ENCODE measurements around the gene RNF26.

The RNF26 gene

DNA sequence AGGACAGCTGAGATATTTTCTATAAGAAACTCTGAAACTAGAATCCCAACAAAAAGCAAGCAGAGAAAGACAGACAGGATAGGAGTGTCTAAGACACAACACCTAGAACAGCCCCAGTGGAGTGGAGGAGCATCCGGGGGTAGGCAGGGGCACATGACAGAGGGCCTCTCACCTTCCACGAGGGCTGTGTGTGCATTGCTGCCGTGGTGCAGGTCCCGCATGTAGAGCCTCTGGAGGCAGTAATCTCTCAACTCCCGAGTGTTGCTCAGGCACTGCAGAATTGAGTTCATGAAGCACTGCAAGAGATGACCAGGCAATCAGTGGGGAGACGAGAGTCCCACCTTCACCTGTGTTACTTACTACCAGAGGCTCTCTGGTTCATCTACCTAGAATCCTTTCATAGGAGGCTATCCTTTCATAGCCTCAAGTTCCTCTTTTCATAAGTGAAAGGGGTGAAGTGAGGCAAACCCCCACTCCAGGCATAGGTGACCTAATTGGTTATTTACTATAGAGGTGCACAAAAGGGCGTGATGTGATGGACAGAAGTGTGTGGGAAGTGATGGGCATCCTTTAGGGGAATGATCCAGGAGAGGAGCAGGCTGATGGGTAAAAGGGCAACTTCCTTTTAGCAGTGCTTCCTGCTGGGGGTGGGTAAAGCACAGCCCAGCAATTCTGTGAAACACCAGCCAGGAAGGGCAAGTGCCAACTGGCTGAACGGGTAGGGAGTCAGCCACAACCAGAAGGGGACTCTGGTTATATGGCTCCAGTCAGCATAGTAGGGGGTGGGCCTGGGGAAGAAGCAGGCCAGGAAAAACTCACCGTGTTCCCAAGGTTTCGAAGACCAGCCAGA, 25.3 kb downstream of the RNF26 start:
- Mint-ChIP-seq H3K27me3 (peaks cover 89% of the 10 kb centered on the region), H3K36me3 (no peaks in the 10 kb centered on the region), H3K4me1 (peaks cover 26% of the 10 kb centered on the region), H3K27ac (no peak overlapping the region), H3K4me3 (no peak overlapping the region), H3K9me3 (no peaks in the 10 kb centered on the region)
- no peak for DNase-seq
- CTCF ChIA-PET = interaction anchor here (2.3 to 4.8 kb wide), 3 partner anchors 14 to 115 kb away, joined by 16 to 184 read pairs (median 18); partner anchors contain the start of gene USP2

DNA sequence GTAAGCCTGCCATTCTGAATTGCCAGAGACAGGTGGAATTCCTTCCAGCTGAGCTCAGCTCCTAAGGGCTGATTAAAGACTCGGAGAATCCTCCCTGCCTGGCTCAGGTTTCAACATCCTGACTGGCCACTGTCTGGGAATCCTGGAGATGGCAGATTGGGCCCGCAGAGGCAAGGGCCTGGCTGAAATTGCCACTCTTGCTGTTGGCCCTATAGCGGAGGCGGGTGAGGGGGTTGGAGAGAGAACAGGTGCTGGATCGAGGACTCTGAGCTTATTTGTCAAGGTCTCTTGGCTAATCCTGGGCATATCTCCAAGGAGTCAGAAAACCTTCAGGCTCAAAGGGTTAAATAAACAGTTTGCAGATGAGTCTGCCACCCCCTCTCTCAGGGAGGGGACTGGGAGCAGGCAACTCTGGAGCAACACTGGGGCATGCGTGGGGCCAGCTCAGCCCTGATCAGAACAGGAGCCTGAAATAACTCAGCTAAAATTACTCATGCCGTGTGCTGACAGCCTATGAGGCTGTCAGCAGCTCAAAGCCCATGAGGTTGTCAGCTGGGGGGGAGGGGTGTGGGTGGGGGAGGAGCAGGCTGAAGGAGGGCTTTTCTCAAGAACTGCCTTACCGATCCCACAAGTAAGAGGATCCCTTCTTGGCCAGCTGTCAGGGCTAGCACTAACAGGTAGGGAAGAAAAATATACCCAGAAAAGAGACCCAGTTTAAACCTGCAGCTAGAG, 26.9 kb downstream of the RNF26 start:
- DNase-seq = no peak

GRCh38 chr11:119361941-119362725, 27.8 kb downstream of the RNF26 start:
- H3K4me3 Mint-ChIP-seq = no peak overlapping the region
- peaks cover 91% of the 10 kb centered on the region for H3K27me3 Mint-ChIP-seq
- no peaks in the 10 kb centered on the region for H3K9me3 Mint-ChIP-seq
- H3K4me1 Mint-ChIP-seq = peaks cover 17% of the 10 kb centered on the region
- H3K36me3 Mint-ChIP-seq = no peaks in the 10 kb centered on the region
- no peak overlapping the region for H3K27ac Mint-ChIP-seq
- DNase-seq = no peak
- CTCF ChIA-PET = interaction anchor here (1.3 to 3.9 kb wide), 6 partner anchors 9 to 112 kb away, joined by 4 to 18 read pairs (median 8); partner anchors contain the start of gene USP2

More for the DNA sequence above, 26.9 kb downstream of the RNF26 start:
- Mint-ChIP-seq H3K27ac (no peak overlapping the region), H3K4me3 (no peak overlapping the region), H3K27me3 (peaks cover 91% of the 10 kb centered on the region), H3K4me1 (peaks cover 21% of the 10 kb centered on the region), H3K9me3 (no peaks in the 10 kb centered on the region), H3K36me3 (no peaks in the 10 kb centered on the region)
- CTCF ChIA-PET = interaction anchor here (1.3 to 3.9 kb wide), 5 partner anchors 10 to 113 kb away, joined by 4 to 18 read pairs (median 8); partner anchors contain the start of gene USP2

GRCh38 chr11:119362741-119363080, 28.4 kb downstream of the RNF26 start:
- Mint-ChIP-seq H3K27me3 (peaks cover 91% of the 10 kb centered on the region), H3K9me3 (no peaks in the 10 kb centered on the region), H3K27ac (no peak overlapping the region), H3K4me1 (peaks cover 17% of the 10 kb centered on the region), H3K4me3 (peak overlapping the region; percentile 31), H3K36me3 (no peaks in the 10 kb centered on the region)
- no peak for DNase-seq
- CTCF ChIA-PET = interaction anchor here (1.3 to 3.9 kb wide), 5 partner anchors 8 to 112 kb away, joined by 4 to 18 read pairs (median 8); partner anchors contain the start of gene USP2

DNA sequence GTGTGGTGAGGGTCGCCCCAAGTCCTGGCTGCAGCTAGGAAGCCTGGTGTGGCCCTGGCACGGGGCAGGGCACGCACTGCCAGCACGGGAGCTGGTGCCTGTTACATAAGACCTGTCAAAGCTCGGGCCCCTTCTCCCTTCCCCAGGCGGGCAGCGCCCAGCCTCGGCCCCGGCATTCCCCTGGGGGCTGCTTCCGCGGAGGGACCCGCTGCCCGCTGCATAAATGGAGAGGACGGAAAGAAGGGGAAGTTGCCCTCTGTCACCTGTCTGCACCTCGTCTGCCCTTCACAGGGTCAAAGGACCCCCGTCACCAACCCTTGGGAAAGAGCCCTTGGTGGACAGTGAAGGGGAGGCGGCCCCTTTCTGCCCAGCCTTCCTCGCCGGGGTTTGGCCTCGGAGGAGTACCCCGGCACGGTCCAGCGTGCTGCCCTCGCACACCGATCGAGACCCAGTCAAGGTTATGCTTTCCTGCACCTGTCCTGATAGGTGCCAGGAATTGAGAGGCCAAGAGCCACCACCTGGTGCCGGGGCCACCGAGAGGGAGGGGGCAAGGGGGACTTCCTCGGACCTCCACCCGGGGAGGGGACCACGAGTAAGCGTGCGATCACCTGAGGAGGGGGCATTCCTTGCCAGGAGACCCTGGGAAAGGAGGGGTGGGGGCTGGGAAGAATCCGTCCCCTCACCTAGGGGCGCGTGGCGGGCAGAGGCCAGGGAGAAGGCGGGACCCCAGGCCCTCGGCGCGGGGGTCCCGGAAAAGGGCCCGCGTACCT, 28.9 kb downstream of the RNF26 start:
- CTCF ChIA-PET = interaction anchor here (1.3 to 3.9 kb wide), 4 partner anchors 8 to 111 kb away, joined by 4 to 18 read pairs (median 6); no protein-coding TSS in a partner anchor
- Mint-ChIP-seq H3K36me3 (no peaks in the 10 kb centered on the region), H3K27me3 (peaks cover 91% of the 10 kb centered on the region), H3K4me1 (peaks cover 17% of the 10 kb centered on the region), H3K27ac (no peak overlapping the region), H3K9me3 (no peaks in the 10 kb centered on the region), H3K4me3 (peak overlapping the region; percentile 31)
- DNase-seq = no peak

GRCh38 chr11:119363851-119364590, 29.7 kb downstream of the RNF26 start:
- CTCF ChIA-PET = interaction anchor here (0.9 to 1.7 kb wide), 5 partner anchors 8 to 26 kb away, joined by 3 to 12 read pairs (median 7); partner anchors contain the start of gene USP2
- Mint-ChIP-seq H3K9me3 (no peaks in the 10 kb centered on the region), H3K27me3 (peaks cover 90% of the 10 kb centered on the region), H3K4me3 (peak overlapping the region; percentile 66), H3K27ac (no peak overlapping the region), H3K36me3 (no peaks in the 10 kb centered on the region), H3K4me1 (peaks cover 17% of the 10 kb centered on the region)
- peak; percentile 67 for DNase-seq

DNA sequence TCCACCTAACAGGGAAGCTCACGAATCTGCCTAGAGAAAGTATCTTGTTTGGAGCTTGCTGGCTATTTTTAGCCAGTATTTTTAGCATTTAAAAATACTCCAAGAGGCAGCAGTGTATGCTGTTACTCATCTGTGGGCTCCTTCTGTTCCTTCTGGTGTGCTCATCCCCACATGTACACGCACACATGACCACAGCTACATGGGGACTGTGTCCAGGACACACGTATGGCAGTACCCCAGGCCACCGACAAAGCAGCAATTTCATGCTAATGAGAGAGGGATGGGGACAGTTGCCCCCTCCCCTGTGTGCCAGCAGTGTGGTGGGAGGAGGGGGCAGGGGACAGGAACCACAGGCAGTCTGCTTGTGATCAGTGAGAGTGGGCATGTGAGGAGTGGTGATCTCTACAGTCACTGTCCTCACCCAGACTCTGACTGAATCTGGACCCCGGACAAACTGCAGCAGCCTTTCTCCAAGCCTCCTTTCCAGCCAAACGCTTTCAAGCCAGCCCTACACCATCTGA, 30.8 kb downstream of the RNF26 start:
- Mint-ChIP-seq H3K27ac (no peak overlapping the region), H3K4me1 (peaks cover 9% of the 10 kb centered on the region), H3K27me3 (peaks cover 86% of the 10 kb centered on the region), H3K36me3 (no peaks in the 10 kb centered on the region), H3K4me3 (no peak overlapping the region), H3K9me3 (no peaks in the 10 kb centered on the region)
- CTCF ChIA-PET = interaction anchor here (1.3 to 1.7 kb wide), 4 partner anchors 8 to 27 kb away, joined by 3 to 12 read pairs (median 8); partner anchors contain the start of gene USP2
- no peak for DNase-seq

GRCh38 chr11:119366690-119367620, 32.6 kb downstream of the RNF26 start:
- Mint-ChIP-seq H3K27ac (no peak overlapping the region), H3K27me3 (peaks cover 85% of the 10 kb centered on the region), H3K4me3 (no peak overlapping the region)

DNA sequence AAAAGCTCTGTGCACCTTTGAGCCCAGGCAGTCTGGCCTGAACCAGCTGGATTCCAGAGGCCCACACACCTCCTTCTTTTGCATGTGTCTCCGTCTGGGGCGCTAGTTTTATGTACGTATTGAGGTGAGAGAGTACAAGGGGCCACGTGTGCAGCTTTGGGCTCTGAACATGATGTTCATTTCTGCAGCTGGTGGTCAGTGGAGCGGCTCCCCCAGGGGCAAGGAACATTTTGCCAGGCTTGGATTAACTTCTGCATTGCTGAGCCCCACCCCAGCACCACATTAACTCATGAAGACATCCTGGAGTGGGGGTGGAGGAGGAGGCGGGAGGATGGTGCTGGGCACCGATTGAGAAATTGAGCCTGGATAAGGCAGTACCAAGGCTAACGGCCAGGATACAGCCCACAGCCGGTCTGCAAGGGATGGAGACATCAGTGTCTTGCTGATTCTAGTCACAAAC, 33.4 kb downstream of the RNF26 start:
- Mint-ChIP-seq H3K27ac (no peak overlapping the region), H3K4me3 (no peak overlapping the region), H3K36me3 (no peaks in the 10 kb centered on the region), H3K27me3 (peaks cover 77% of the 10 kb centered on the region), H3K4me1 (peaks cover 9% of the 10 kb centered on the region), H3K9me3 (no peaks in the 10 kb centered on the region)
- DNase-seq = no peak
- CTCF ChIA-PET = interaction anchor here (1.3 to 17.7 kb wide), 4 partner anchors 10 to 29 kb away, joined by 4 to 184 read pairs (median 6); partner anchors contain the start of gene USP2

More at GRCh38 chr11:119366690-119367620, 32.6 kb downstream of the RNF26 start:
- no peaks in the 10 kb centered on the region for H3K36me3 Mint-ChIP-seq
- CTCF ChIA-PET = interaction anchor here (1.6 to 17.7 kb wide), 2 partner anchors 10 to 14 kb away, joined by 7 to 184 read pairs; partner anchors contain the start of gene USP2
- H3K9me3 Mint-ChIP-seq = no peaks in the 10 kb centered on the region
- DNase-seq = no peak
- peaks cover 9% of the 10 kb centered on the region for H3K4me1 Mint-ChIP-seq

DNA sequence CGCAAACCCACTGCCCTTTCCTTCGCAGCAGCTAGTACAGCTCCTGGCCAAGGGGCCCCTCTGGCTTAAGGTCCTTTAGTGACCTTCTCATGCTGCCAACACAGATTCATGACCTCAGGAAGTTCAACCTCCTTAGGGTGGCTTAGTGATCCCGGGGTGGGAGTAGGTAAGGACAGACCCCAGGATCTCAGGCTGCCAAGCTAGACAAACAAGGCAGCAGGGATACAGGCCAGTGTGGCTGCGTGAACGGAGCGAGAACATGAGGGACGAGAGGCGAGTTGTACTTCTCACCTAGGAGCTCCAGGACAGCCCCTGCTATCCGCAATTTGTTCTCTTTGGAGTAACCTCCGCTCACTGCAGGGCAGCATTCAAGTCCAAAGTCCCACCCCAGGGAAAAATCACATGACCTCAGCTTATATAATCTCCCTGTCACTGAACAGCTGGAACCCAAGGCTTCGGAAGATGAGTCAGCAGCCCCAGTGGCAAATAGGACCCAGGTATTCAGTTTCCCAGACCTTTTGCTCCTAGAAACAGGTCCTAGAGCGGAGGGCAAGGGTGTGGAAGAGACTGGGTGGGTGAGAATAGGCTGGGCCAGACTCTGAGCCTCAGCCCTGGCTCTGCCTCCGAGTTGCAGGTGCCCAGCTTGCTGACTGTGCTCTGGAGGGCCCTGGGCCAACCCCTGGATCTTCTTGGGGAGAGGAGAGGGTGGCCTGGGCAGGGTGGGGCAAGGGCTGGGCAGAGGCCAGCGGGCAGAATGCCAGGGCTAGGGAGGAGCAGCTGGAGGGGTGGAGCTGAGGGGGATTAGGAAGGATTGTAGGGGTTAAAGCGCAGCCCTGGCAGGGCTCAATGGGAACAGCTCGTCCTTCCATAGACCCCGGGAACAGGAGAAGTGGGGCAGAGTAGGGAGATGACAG, 34.1 kb downstream of the RNF26 start:
- H3K27me3 Mint-ChIP-seq = peaks cover 71% of the 10 kb centered on the region
- no peaks in the 10 kb centered on the region for H3K9me3 Mint-ChIP-seq
- H3K4me1 Mint-ChIP-seq = peaks cover 8% of the 10 kb centered on the region
- CTCF ChIA-PET = interaction anchor here (0.6 to 17.7 kb wide), 7 partner anchors 9 to 106 kb away, joined by 3 to 184 read pairs (median 4); partner anchors contain the start of gene USP2
- no peak for DNase-seq
- no peaks in the 10 kb centered on the region for H3K36me3 Mint-ChIP-seq
- no peak overlapping the region for H3K27ac Mint-ChIP-seq
- no peak overlapping the region for H3K4me3 Mint-ChIP-seq

Data from activated naive CD4-positive, alpha-beta T cell treated with anti-CD3 and anti-CD28 coated beads, Interleukin-2, amount 10 ng/mL, durations not matched to agents 7 days and 5 days (primary cell).